Activated CD8-positive, alpha-beta memory T cell treated with anti-CD3 and anti-CD28 coated beads for 1 hour (primary cell): ENCODE data around the gene EEFSEC.
A peak's percentile ranks its signal among the peaks of the same experiment; 100 is the strongest.

ENCODE experiments used
- DNase-seq, 2 donors: peaks; one replicate each; pipeline ENCODE4 v3.0.0-alpha.2; 2020; ENCODE audit warnings: low read depth in 1 of 2; ENCODE audit errors: extremely low read depth in 1 of 2

The EEFSEC gene

DNA sequence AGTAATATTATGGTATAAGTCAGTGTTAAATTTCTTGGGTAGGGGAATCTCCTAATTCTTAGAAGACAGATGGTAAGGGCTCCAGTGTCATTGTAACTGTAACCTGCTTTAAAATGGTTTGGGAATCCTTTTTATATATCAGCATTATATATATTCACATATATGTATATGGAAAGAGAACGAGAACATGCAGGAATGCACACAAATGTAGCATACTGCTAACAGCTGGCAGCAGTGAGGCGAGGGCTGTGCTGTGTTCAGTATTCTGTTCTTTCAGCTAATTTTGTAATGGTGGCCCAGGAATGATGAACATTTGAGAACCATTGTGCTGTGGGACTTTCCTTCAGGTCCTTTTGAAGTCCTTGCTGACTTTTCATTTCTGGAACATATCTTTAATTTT, 60.8 kb downstream of the EEFSEC start:
- DNase-seq = no peak

DNA sequence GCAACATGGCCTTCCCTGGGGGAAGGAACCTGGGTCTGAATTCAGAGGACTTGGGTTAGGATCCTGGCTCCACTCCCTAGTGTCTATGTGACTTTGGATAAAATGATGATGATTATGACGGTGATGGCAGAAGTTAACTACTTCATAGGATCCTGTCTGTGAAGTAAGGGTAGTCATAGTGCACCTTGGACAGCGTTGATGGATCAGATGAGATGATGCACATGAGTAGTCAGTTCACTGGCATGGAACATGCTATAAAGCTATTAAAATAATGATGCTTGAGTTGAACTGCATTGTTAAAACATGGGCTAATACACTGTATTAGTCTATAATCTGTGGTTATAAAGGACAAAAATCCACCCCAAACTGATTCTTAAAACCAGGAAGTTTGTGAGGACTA, 62.0 kb downstream of the EEFSEC start:
- no peak for DNase-seq

GRCh38 chr3:128215800-128216495, 62.7 kb downstream of the EEFSEC start:
- DNase-seq = no peak

GRCh38 chr3:128217702-128218547, 64.6 kb downstream of the EEFSEC start:
- DNase-seq = no peak

- no peak for DNase-seq
These were observed 65.4 kb downstream of the EEFSEC start for GRCh38 chr3:128218548-128219257.

GRCh38 chr3:128221328-128221727, 68.0 kb downstream of the EEFSEC start:
- DNase-seq = no peak

DNA sequence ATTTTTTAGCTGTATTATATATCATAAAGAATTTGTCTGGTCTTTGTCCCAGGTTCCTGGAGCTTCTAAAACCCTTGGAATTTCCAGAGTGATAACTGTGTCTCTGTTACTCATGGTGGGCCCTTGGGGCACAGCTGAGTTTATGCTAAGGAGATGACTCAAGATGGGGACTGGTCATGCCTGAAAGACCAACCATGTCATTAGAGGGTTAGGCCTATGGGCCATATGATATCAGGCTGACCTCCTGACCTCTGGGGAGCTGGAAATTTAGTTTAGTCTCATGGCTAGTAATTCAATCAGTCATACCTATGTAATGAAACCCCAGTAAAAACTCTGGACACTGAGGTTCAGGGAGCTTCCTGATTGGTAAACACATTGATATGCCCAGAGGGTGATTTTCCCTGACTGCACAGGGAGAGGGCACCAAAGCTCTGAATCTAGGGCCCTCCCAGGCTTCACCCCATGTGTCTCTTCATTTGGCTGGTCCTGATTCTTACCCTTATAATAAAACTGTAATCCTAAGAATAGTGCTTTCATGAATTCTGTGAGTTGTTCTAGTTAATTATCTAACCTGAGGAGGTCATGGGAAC, 69.6 kb downstream of the EEFSEC start:
- no peak for DNase-seq

DNA sequence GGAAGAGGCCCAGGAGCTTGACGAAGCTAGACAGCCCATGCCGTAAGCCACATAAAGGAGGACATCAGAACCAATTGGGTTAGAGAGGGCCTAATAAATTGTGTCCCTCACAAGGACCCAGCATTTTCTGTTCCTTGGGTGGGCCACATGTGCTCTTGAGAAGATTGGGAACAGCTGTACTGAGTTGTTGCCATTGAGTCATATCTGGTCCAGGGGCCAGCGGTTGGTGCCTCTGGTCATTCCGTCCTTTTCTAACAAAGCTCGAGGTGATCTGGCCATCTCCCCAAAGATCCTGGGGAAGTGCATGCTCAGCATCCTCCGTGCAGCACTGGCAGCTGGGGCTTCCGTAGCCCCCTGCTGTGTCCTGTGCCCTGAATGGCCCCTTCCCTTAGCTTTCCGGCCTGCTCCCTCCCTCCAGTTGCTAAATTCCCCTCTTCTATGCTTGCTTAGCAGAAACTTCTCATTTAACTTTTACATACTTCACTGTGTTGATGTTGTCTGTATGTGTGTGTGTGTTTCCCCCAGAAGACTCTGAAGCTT, 73.0 kb downstream of the EEFSEC start:
- no peak for DNase-seq

GRCh38 chr3:128226795-128227395, 73.6 kb downstream of the EEFSEC start:
- peak in 1 of 2 donors; percentile 3 for DNase-seq

DNA sequence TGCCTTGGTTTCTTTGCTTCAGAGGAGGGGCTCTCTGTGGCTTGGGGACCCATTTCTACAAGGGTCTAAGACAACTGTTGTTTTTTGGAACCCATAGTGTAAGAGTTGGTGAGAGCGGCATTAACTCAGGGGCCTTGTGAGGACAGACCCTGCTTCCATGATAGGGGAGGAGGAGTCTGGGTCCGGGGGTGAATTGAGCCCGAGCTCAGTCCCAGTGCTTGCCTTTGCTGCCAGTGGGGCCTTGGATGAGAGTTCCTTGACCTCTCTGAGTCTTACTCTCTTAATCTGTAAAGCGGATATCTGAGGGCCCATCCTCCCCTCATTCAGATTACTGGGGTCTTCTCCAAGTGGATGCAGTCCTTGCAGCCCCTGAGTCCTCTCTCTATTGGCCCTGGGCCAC, 74.2 kb downstream of the EEFSEC start:
- no peak for DNase-seq

DNA sequence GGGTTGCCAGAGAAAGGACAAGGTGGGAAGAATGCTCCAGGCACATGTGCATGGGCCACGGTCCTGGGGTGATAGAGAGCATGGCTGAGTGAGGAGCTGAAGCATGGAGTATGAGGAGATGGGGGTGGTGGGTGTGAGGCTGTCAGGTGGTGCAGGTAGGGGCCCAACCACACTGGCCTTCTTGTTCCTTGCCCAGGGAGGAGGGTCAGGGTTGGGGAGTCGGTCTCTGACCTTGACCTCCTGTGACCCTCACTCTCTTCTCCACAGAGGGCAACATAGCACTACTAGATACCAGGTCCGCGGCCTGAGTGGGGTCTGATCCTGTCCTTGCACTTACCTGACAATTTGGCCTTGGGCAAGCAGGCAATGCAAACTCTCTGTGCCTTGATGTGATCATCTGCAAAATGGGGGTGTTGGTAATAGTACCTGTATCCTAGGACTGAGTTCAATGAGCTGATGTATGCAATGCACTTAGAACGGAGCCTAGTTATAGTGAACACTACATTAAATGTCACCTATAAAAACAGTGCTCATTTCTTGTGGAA, 75.2 kb downstream of the EEFSEC start:
- DNase-seq = no peak

- no peak for DNase-seq
These were observed 76.0 kb downstream of the EEFSEC start for GRCh38 chr3:128229106-128229857.

- DNase-seq = no peak
These were observed 78.3 kb downstream of the EEFSEC start for GRCh38 chr3:128231606-128232005.

- no peak for DNase-seq
These were observed 79.3 kb downstream of the EEFSEC start for GRCh38 chr3:128232376-128233178.

- DNase-seq = no peak
These were observed 82.1 kb downstream of the EEFSEC start for GRCh38 chr3:128235207-128235926.

DNA sequence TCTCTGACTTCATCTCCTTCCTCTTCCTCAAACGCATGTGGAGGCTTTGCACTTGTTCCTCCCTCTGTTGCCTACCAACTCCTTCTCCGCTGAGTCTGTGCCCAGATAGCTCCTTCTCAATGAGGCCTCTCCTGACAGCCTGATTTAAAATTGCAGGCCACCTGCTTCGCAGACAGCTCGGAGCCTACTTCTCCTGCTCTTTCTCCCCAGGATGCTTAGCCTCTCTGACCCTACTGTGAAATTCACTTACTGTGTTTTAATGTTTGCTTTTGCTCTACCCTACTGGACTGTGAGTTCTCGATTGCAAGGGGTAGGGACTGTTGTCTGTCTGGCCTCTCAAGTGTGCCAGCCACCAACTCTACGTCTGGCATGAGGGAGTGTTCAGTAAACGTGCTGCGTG, 83.4 kb downstream of the EEFSEC start:
- DNase-seq = no peak

- DNase-seq = no peak
These were observed 84.3 kb downstream of the EEFSEC start for GRCh38 chr3:128237348-128238183.
